MM.1S (cell line): ENCODE measurements around the gene GNPAT.

ENCODE experiments used
- DNase-seq: peaks from one replicate; pipeline ENCODE4 v3.0.0-alpha.2; 2015
- H2AFZ ChIP-seq: fragments of 300-600 bp; sonication (generic); 2 replicates; pipeline ENCODE4 v1.6.0; 2016; ENCODE audit warnings: antibody characterized with exemption, low read length
- H3F3A ChIP-seq: fragments of 300-600 bp; sonication (generic); 2 replicates; pipeline ENCODE4 v1.6.1; 2016; ENCODE audit warnings: mild to moderate bottlenecking, antibody characterized with exemption, low read length, moderate library complexity, mixed read lengths; ENCODE audit not compliant: insufficient read depth
- H3K27ac ChIP-seq: fragments of 300-600 bp; sonication (generic); 2 replicates; pipeline ENCODE4 v1.5.1; 2016; ENCODE audit warnings: mild to moderate bottlenecking, low read length
- H3K27me3 ChIP-seq: fragments of 300-600 bp; sonication (generic); replicated peaks from 2 replicates; pipeline ENCODE4 v1.6.0; 2016; ENCODE audit warnings: low read length; ENCODE audit not compliant: insufficient read depth
- H3K36me3 ChIP-seq: fragments of 300-600 bp; sonication (generic); replicated peaks from 2 replicates; pipeline ENCODE4 v1.6.1; 2016; ENCODE audit warnings: mild to moderate bottlenecking, low read length, mixed read lengths; ENCODE audit not compliant: insufficient read depth
- H3K4me1 ChIP-seq: fragments of 300-600 bp; sonication (generic); 2 replicates; pipeline ENCODE4 v1.6.1; 2016; ENCODE audit warnings: low read length, mixed read lengths
- H3K4me2 ChIP-seq: fragments of 300-600 bp; sonication (generic); 2 replicates; pipeline ENCODE4 v1.6.0; 2016; ENCODE audit warnings: low read depth, low read length
- H3K4me3 ChIP-seq: fragments of 300-600 bp; sonication (generic); 2 replicates; pipeline ENCODE4 v1.5.1; 2016; ENCODE audit warnings: low read length, mixed read lengths
- H3K79me2 ChIP-seq: fragments of 300-600 bp; sonication (generic); 2 replicates; pipeline ENCODE4 v1.6.1; 2016; ENCODE audit warnings: mixed run types, low read length, mixed read lengths
- H3K9ac ChIP-seq: fragments of 300-600 bp; sonication (generic); 2 replicates; pipeline ENCODE4 v1.6.1; 2016; ENCODE audit warnings: low read length, mixed read lengths
- H3K9me2 ChIP-seq: fragments of 300-600 bp; sonication (generic); replicated peaks from 2 replicates; pipeline ENCODE4 v1.6.1; 2016; ENCODE audit warnings: mild to moderate bottlenecking, low read length, mixed read lengths; ENCODE audit not compliant: insufficient read depth
- H3K9me3 ChIP-seq: fragments of 300-600 bp; sonication (generic); replicated peaks from 2 replicates; pipeline ENCODE4 v1.6.1; 2016; ENCODE audit warnings: mild to moderate bottlenecking, low read length, mixed read lengths; ENCODE audit not compliant: insufficient read depth
- H4K20me1 ChIP-seq: fragments of 300-600 bp; sonication (generic); 2 replicates; pipeline ENCODE4 v1.6.1; 2016; ENCODE audit warnings: mild to moderate bottlenecking, low read length, moderate library complexity, mixed read lengths; ENCODE audit not compliant: insufficient read depth
- EZH2 ChIP-seq: fragments of 300-600 bp; sonication (generic); optimal IDR thresholded peaks from 2 replicates; pipeline ENCODE3; 2017; ENCODE audit warnings: low read depth, mild to moderate bottlenecking, antibody characterized with exemption, low read length, mixed read lengths
- EZH2phosphoT487 ChIP-seq: fragments of 300-600 bp; sonication (generic); IDR thresholded peaks from 2 replicates; pipeline ENCODE4 v1.6.1; 2018; ENCODE audit warnings: antibody characterized with exemption, low read length
- TF ChIP-seq, protein P1 (sequence below): fragments of 300-600 bp; sonication (generic); IDR thresholded peaks from 2 replicates; pipeline ENCODE4 v1.5.1; 2016; ENCODE audit warnings: antibody characterized with exemption, low read length, mixed read lengths

GNPAT gene

DNA sequence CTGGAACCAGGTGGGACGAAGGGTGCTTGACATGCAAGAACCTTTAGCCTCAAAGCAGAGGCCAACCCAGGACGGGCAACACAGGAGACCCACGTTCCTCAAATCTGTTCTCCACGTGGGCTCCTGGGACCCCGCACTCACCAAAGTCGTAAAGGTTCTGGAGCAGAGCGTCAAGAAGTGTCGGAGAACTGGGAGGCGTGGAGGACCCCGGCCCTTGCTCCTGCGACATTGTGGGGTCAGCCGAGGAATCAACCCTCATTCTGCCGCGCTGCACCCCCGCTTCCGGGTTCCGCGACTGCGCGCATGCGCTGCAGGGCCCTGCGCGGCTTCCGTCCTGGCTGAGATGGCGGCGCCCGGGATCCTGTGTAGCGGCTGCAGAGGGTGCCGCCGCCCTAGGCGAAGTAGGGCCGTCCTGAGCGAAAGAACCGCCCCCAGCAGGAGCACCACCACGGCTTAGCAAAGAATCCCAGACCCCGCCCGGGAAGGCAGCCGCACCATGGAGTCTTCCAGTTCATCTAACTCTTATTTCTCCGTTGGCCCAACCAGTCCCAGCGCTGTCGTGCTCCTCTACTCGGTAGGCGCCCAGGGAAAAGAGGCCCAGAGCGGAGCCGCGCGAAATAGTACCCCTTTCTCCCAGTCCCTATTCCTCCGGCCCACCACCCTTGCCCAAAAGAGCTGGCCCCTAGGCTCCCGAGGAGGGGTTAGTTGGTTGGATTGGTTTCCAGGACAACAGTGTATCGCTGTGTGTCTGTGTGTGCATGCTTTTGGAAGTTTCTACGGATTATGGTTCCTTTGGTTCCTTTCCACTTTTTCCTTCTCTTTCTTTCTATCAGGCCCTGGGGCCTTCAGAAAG lies at the start of gene GNPAT:
TSS of gene GNPAT (plus strand) at position 330 of the 853 bp plus-strand sequence. CDS start at position 497, 167 bp downstream.
- H4K20me1 ChIP-seq = no peaks in the 10 kb centered on the region
- peak within 1 kb of the TSS; percentile 29; the same call in 1 of the 2 replicates for H3K27ac ChIP-seq
- H3K27me3 ChIP-seq = no peaks in the 10 kb centered on the region
- TF ChIP-seq, protein P1, sequence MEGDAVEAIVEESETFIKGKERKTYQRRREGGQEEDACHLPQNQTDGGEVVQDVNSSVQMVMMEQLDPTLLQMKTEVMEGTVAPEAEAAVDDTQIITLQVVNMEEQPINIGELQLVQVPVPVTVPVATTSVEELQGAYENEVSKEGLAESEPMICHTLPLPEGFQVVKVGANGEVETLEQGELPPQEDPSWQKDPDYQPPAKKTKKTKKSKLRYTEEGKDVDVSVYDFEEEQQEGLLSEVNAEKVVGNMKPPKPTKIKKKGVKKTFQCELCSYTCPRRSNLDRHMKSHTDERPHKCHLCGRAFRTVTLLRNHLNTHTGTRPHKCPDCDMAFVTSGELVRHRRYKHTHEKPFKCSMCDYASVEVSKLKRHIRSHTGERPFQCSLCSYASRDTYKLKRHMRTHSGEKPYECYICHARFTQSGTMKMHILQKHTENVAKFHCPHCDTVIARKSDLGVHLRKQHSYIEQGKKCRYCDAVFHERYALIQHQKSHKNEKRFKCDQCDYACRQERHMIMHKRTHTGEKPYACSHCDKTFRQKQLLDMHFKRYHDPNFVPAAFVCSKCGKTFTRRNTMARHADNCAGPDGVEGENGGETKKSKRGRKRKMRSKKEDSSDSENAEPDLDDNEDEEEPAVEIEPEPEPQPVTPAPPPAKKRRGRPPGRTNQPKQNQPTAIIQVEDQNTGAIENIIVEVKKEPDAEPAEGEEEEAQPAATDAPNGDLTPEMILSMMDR = no peak
- TF ChIP-seq EZH2phosphoT487 = no peak
- no peak for TF ChIP-seq EZH2
- peak within 1 kb of the TSS; percentile 93 for H3K4me2 ChIP-seq
- peaks cover 68% of the 10 kb centered on the region for H3K79me2 ChIP-seq
- peak within 1 kb of the TSS; percentile 89 for H2AFZ ChIP-seq
- no peaks in the 10 kb centered on the region for H3K9me2 ChIP-seq
- peaks cover 19% of the 10 kb centered on the region for H3K4me1 ChIP-seq
- H3K9ac ChIP-seq = peak within 1 kb of the TSS; percentile 85
- H3K4me3 ChIP-seq = peak within 1 kb of the TSS; percentile 83
- 0 out of 2 replicates have a peak, but pooled peaks cover 3% of the 10 kb centered on the region for H3K36me3 ChIP-seq
- H3F3A ChIP-seq = no peaks in the 10 kb centered on the region
- no peaks in the 10 kb centered on the region for H3K9me3 ChIP-seq
- peak; percentile 93 for DNase-seq

DNA sequence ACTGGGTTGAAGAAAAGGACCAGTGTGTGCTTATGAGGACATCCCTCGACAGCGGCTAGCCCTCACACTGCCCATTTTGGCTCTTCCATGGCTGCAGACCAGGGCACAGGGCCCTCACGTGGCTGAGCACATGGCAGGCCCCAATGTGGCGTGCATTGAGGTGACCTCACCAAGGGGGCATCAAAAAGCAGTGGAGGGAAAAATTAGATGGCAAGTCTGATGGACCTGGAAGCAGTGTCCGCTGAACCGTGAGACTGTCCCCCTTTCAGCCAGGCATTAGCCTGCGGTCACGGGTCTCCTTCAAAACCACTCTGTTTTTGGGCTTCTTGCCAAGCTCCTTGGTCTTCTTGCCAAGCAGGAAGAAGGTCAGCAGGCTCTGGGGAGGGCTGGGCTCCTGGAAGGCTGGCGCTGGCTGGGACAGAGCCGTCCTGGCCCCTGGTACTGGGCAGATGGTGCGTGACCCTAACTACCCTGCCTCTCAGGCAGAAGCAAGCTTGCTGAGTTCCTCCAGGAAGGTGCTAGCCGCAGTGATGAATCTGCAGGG lies 48.3 kb upstream of the GNPAT start:
- no peaks in the 10 kb centered on the region for H3K4me1 ChIP-seq
- no peaks in the 10 kb centered on the region for H3K27me3 ChIP-seq
- H3K9ac ChIP-seq = no peak overlapping the region
- no peak overlapping the region for H3K27ac ChIP-seq
- no peaks in the 10 kb centered on the region for H4K20me1 ChIP-seq
- no peak for DNase-seq
- H3K4me3 ChIP-seq = no peak overlapping the region
- no peak overlapping the region for H2AFZ ChIP-seq
- H3K36me3 ChIP-seq = no peaks in the 10 kb centered on the region
- H3K4me2 ChIP-seq = no peak overlapping the region
- H3K9me3 ChIP-seq = no peaks in the 10 kb centered on the region
- no peaks in the 10 kb centered on the region for H3F3A ChIP-seq
- no peaks in the 10 kb centered on the region for H3K79me2 ChIP-seq
- no peaks in the 10 kb centered on the region for H3K9me2 ChIP-seq
- TF ChIP-seq, protein P1 = no peak
- TF ChIP-seq EZH2phosphoT487 (no peak), EZH2 (no peak)

GRCh38 chr1:231193710-231194340 lies 47.2 kb upstream of the GNPAT start:
- H3K4me2 ChIP-seq = no peak overlapping the region
- TF ChIP-seq EZH2 (no peak), EZH2phosphoT487 (no peak)
- TF ChIP-seq, protein P1 = no peak
- no peak overlapping the region for H3K4me3 ChIP-seq
- H3K36me3 ChIP-seq = no peaks in the 10 kb centered on the region
- DNase-seq = no peak
- H3K27ac ChIP-seq = no peak overlapping the region
- no peak overlapping the region for H2AFZ ChIP-seq
- H3F3A ChIP-seq = no peaks in the 10 kb centered on the region
- H3K27me3 ChIP-seq = no peaks in the 10 kb centered on the region
- no peaks in the 10 kb centered on the region for H3K9me3 ChIP-seq
- no peak overlapping the region for H3K9ac ChIP-seq
- H3K4me1 ChIP-seq = no peaks in the 10 kb centered on the region
- no peaks in the 10 kb centered on the region for H3K79me2 ChIP-seq
- no peaks in the 10 kb centered on the region for H3K9me2 ChIP-seq
- no peaks in the 10 kb centered on the region for H4K20me1 ChIP-seq
